Superior temporal gyrus (tissue), 1 donor: ENCODE measurements around the gene ERGIC1.

Experiments used
- DNase-seq: peaks from one replicate; pipeline ENCODE4 v3.0.0-alpha.2; 2016; ENCODE audit errors: extremely low spot score

Gene ERGIC1

GRCh38 chr5:172946146-172946545 lies 112.1 kb downstream of the ERGIC1 start:
- no peak for DNase-seq

- DNase-seq: no peak
Measured at GRCh38 chr5:172949426-172949825, 115.4 kb downstream of the ERGIC1 start.

GRCh38 chr5:172950176-172950965 lies 116.3 kb downstream of the ERGIC1 start:
- no peak for DNase-seq

- DNase-seq: no peak
Measured at GRCh38 chr5:172951371-172952033, 117.5 kb downstream of the ERGIC1 start.

GRCh38 chr5:172952034-172952511 lies 118.0 kb downstream of the ERGIC1 start:
- no peak for DNase-seq

GRCh38 chr5:172953776-172954675 lies 120.0 kb downstream of the ERGIC1 start:
- no peak for DNase-seq

- no peak for DNase-seq
Measured at GRCh38 chr5:172954751-172955159, 120.7 kb downstream of the ERGIC1 start.

GRCh38 chr5:172956228-172956627 lies 122.2 kb downstream of the ERGIC1 start:
- no peak for DNase-seq

GRCh38 chr5:172956936-172957335 lies 122.9 kb downstream of the ERGIC1 start:
- DNase-seq: no peak

- DNase-seq: no peak
Measured at GRCh38 chr5:172957458-172957857, 123.4 kb downstream of the ERGIC1 start.

- no peak for DNase-seq
Measured at GRCh38 chr5:172958331-172959046, 124.4 kb downstream of the ERGIC1 start.

- DNase-seq: no peak
Measured at GRCh38 chr5:172959824-172960799, 126.1 kb downstream of the ERGIC1 start.

GRCh38 chr5:172969921-172970320 lies 135.9 kb downstream of the ERGIC1 start:
- no peak for DNase-seq

GRCh38 chr5:172971482-172971881 lies 137.4 kb downstream of the ERGIC1 start:
- no peak for DNase-seq

- DNase-seq: no peak
Measured at GRCh38 chr5:172972552-172972951, 138.5 kb downstream of the ERGIC1 start.

- DNase-seq: no peak
Measured at GRCh38 chr5:172973127-172973916, 139.3 kb downstream of the ERGIC1 start.

- no peak for DNase-seq
Measured at GRCh38 chr5:172973931-172974330, 139.9 kb downstream of the ERGIC1 start.

- no peak for DNase-seq
Measured at GRCh38 chr5:172975289-172975688, 141.2 kb downstream of the ERGIC1 start.

- DNase-seq: no peak
Measured at GRCh38 chr5:172979778-172980177, 145.7 kb downstream of the ERGIC1 start.
